Cardiac muscle cell (in vitro differentiated cells and primary cell): Measurements from ENCODE around the gene RAB13. TPM values are rescaled to one million over a fixed set of nuclear protein-coding genes. Genes with fewer than 3 reads are reported as not detected.

Experiments used
- DNase-seq, 2 donors: peaks; one replicate each; pipeline versions ENCODE4 v3.0.0 to v3.0.0-alpha.2; 2010 to 2017; ENCODE audit warnings: low read depth in 1 of 2, low spot score in 1 of 2
- H3K27ac ChIP-seq: fragments of 200-600 bp; sonication (generic); 2 replicates; pipeline ENCODE4 v1.5.1; 2016
- H3K27me3 ChIP-seq: fragments of 200-600 bp; sonication (generic); 2 replicates; pipeline ENCODE4 v1.6.0; 2016; ENCODE audit warnings: control low read depth
- H3K36me3 ChIP-seq: fragments of 200-600 bp; sonication (generic); 2 replicates; pipeline ENCODE4 v1.5.1; 2016; ENCODE audit warnings: control low read depth
- H3K4me1 ChIP-seq: fragments of 200-600 bp; sonication (generic); 2 replicates; pipeline ENCODE4 v1.8.1; 2017; ENCODE audit warnings: low read depth, mild to moderate bottlenecking, mixed run types
- H3K4me3 ChIP-seq: fragments of 200-600 bp; sonication (generic); 2 replicates; pipeline ENCODE4 v1.5.1; 2016; ENCODE audit warnings: mild to moderate bottlenecking
- H3K9me3 ChIP-seq: fragments of 200-600 bp; sonication (generic); 2 replicates; pipeline ENCODE4 v1.5.1; 2017; ENCODE audit warnings: low read depth, mild to moderate bottlenecking, control low read depth
- polyA plus RNA-seq: library from polyadenylated mRNA; unstranded; fragments of >200 nt; fragmentation: Nextera tagmentation; extraction: Ambion mirVana; gene quantifications from 2 replicates; pipeline ENCODE4 v1.2.1, GENCODE V29; 2016
- total RNA-seq: library from RNA; depleted of rRNA; stranded (reverse); fragments of >200 nt; gene quantifications from 2 replicates; pipeline ENCODE4 v1.2.3, GENCODE V29; 2016
- TF ChIP-seq, protein P1 (sequence below): IDR thresholded peaks from 2 replicates; pipeline ENCODE4 v1.5.1; 2012; ENCODE audit warnings: low read depth, mild to moderate bottlenecking, low read length

The RAB13 gene
- total and polyA plus RNA-seq, 2 experiments from 2014 or later, result 37.6 to 90.6 TPM

- no peaks in the 10 kb centered on the region for H3K9me3 ChIP-seq
- DNase-seq, result no peak
- H3K27me3 ChIP-seq, result no peaks in the 10 kb centered on the region
- no peak overlapping the region for H3K27ac ChIP-seq
- no peak overlapping the region for H3K4me3 ChIP-seq
- TF ChIP-seq, protein P1, sequence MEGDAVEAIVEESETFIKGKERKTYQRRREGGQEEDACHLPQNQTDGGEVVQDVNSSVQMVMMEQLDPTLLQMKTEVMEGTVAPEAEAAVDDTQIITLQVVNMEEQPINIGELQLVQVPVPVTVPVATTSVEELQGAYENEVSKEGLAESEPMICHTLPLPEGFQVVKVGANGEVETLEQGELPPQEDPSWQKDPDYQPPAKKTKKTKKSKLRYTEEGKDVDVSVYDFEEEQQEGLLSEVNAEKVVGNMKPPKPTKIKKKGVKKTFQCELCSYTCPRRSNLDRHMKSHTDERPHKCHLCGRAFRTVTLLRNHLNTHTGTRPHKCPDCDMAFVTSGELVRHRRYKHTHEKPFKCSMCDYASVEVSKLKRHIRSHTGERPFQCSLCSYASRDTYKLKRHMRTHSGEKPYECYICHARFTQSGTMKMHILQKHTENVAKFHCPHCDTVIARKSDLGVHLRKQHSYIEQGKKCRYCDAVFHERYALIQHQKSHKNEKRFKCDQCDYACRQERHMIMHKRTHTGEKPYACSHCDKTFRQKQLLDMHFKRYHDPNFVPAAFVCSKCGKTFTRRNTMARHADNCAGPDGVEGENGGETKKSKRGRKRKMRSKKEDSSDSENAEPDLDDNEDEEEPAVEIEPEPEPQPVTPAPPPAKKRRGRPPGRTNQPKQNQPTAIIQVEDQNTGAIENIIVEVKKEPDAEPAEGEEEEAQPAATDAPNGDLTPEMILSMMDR, result no peak
- H3K36me3 ChIP-seq, result peaks cover 43% of the 10 kb centered on the region
- H3K4me1 ChIP-seq, result no peaks in the 10 kb centered on the region
These were observed 52.2 kb downstream of the RAB13 start for GRCh38 chr1:153933955-153934354.

GRCh38 chr1:153933430-153933829 lies 52.7 kb downstream of the RAB13 start:
- TF ChIP-seq, protein P1, result no peak
- Histone ChIP-seq H3K27me3 (no peaks in the 10 kb centered on the region), H3K4me3 (no peak overlapping the region), H3K9me3 (no peaks in the 10 kb centered on the region), H3K4me1 (no peaks in the 10 kb centered on the region), H3K27ac (no peak overlapping the region), H3K36me3 (peaks cover 43% of the 10 kb centered on the region)
- DNase-seq, result no peak

- TF ChIP-seq, protein P1, result no peak
- no peak for DNase-seq
- H3K27me3 ChIP-seq, result no peaks in the 10 kb centered on the region
- H3K36me3 ChIP-seq, result peaks cover 37% of the 10 kb centered on the region
- no peaks in the 10 kb centered on the region for H3K9me3 ChIP-seq
- no peak overlapping the region for H3K27ac ChIP-seq
- no peaks in the 10 kb centered on the region for H3K4me1 ChIP-seq
- H3K4me3 ChIP-seq, result no peak overlapping the region
These were observed 53.7 kb downstream of the RAB13 start for GRCh38 chr1:153932156-153933131.

Other genes starting within 250 kb of the RAB13 start
- gene SLC27A3, start 210.9 kb downstream of the RAB13 start, total RNA-seq, result 20.7 and 27.7 TPM in 2 replicates
- 30.6 and 46.7 TPM in 2 replicates for gene SLC27A3, start 210.9 kb downstream of the RAB13 start, polyA plus RNA-seq
- gene GATAD2B, start 63.4 kb downstream of the RAB13 start, total RNA-seq, result 10.8 and 19.6 TPM in 2 replicates
- 8.1 and 11.8 TPM in 2 replicates for gene GATAD2B, start 63.4 kb downstream of the RAB13 start, polyA plus RNA-seq
- gene DENND4B, start 39.6 kb downstream of the RAB13 start, total RNA-seq, result 31.3 and 42.3 TPM in 2 replicates
- 48.1 and 61.2 TPM in 2 replicates for gene DENND4B, start 39.6 kb downstream of the RAB13 start, polyA plus RNA-seq
- gene CRTC2, start 27.7 kb downstream of the RAB13 start, total RNA-seq, result 11.9 and 17.9 TPM in 2 replicates
- 24.8 and 34.4 TPM in 2 replicates for gene CRTC2, start 27.7 kb downstream of the RAB13 start, polyA plus RNA-seq
- 75.8 and 83.4 TPM in 2 replicates for gene SLC39A1, start 22.8 kb downstream of the RAB13 start, total RNA-seq
- 71.2 and 72.6 TPM in 2 replicates for gene SLC39A1, start 22.8 kb downstream of the RAB13 start, polyA plus RNA-seq
- gene CREB3L4, start 18.4 kb downstream of the RAB13 start, total RNA-seq, result 34.0 and 49.5 TPM in 2 replicates
- 25.3 and 31.5 TPM in 2 replicates for gene CREB3L4, start 18.4 kb downstream of the RAB13 start, polyA plus RNA-seq
- 161 and 315 TPM in 2 replicates for gene JTB, start 8.7 kb downstream of the RAB13 start, total RNA-seq
- 137 and 169 TPM in 2 replicates for gene JTB, start 8.7 kb downstream of the RAB13 start, polyA plus RNA-seq
- 1,187 and 1,533 TPM in 2 replicates for gene RPS27, start 4.4 kb upstream of the RAB13 start, total RNA-seq
- 1,020 and 1,321 TPM in 2 replicates for gene RPS27, start 4.4 kb upstream of the RAB13 start, polyA plus RNA-seq
- gene NUP210L, start 168.7 kb upstream of the RAB13 start, total RNA-seq, result 0.18 TPM in 1 of 2 replicates, not detected in the other
- not detected in 2 replicates for gene NUP210L, start 168.7 kb upstream of the RAB13 start, polyA plus RNA-seq
- gene TPM3, start 205.8 kb upstream of the RAB13 start, total RNA-seq, result 120 and 137 TPM in 2 replicates
- gene TPM3, start 205.8 kb upstream of the RAB13 start, polyA plus RNA-seq, result 109 and 139 TPM in 2 replicates
- not detected in 2 replicates for gene CFAP141, start 220.0 kb upstream of the RAB13 start, total RNA-seq
- not detected in 2 replicates for gene CFAP141, start 220.0 kb upstream of the RAB13 start, polyA plus RNA-seq
- 111 and 190 TPM in 2 replicates for gene UBAP2L, start 234.6 kb upstream of the RAB13 start, total RNA-seq
- 142 and 164 TPM in 2 replicates for gene UBAP2L, start 234.6 kb upstream of the RAB13 start, polyA plus RNA-seq